Measurements from ENCODE around the gene ERBB4.

DNA sequence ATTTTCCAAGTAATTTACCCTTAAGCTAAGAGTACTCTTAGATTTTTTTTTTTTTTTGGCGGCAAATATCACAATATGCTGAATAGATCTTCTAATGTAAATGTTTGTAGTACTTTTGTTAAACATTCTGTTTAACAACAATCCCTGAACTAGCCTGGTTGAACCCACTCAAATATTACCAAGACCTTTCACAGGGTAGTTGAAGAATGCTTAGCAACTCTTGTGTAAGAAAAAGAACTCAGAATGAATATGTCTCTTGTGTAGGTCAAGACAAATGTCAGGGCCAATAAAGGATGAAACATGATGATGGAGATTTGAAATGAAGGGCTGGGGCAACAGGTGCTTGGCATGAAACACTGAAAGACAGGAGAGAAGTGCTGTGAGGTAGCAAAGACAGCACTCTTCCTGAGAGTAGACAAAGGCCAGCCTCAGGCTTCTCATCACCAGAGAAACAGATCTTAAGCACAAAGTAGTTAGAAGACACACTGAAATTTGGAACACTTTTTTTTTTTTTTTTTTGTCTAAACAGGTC lies 597.3 kb downstream of the ERBB4 start:
- TF ChIP-seq, protein P1, sequence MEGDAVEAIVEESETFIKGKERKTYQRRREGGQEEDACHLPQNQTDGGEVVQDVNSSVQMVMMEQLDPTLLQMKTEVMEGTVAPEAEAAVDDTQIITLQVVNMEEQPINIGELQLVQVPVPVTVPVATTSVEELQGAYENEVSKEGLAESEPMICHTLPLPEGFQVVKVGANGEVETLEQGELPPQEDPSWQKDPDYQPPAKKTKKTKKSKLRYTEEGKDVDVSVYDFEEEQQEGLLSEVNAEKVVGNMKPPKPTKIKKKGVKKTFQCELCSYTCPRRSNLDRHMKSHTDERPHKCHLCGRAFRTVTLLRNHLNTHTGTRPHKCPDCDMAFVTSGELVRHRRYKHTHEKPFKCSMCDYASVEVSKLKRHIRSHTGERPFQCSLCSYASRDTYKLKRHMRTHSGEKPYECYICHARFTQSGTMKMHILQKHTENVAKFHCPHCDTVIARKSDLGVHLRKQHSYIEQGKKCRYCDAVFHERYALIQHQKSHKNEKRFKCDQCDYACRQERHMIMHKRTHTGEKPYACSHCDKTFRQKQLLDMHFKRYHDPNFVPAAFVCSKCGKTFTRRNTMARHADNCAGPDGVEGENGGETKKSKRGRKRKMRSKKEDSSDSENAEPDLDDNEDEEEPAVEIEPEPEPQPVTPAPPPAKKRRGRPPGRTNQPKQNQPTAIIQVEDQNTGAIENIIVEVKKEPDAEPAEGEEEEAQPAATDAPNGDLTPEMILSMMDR (IDR thresholded peaks at IDR 0.05; ENCODE audit: low read length): no peak
- TF ChIP-seq EZH2phosphoT487 (IDR thresholded peaks at IDR 0.05; ENCODE audit: low read length): no peak

All from MM.1S (cell line).